HG03520 (cell line): ENCODE data around the gene TEDC2.

ENCODE experiments used
- ATAC-seq: cut with Tn5 transposase; IDR thresholded peaks from one replicate; pipeline ENCODE4 v1.9.1; 2021; ENCODE audit warnings: mild to moderate bottlenecking, moderate library complexity; ENCODE audit not compliant: unreplicated experiment

The TEDC2 gene

DNA sequence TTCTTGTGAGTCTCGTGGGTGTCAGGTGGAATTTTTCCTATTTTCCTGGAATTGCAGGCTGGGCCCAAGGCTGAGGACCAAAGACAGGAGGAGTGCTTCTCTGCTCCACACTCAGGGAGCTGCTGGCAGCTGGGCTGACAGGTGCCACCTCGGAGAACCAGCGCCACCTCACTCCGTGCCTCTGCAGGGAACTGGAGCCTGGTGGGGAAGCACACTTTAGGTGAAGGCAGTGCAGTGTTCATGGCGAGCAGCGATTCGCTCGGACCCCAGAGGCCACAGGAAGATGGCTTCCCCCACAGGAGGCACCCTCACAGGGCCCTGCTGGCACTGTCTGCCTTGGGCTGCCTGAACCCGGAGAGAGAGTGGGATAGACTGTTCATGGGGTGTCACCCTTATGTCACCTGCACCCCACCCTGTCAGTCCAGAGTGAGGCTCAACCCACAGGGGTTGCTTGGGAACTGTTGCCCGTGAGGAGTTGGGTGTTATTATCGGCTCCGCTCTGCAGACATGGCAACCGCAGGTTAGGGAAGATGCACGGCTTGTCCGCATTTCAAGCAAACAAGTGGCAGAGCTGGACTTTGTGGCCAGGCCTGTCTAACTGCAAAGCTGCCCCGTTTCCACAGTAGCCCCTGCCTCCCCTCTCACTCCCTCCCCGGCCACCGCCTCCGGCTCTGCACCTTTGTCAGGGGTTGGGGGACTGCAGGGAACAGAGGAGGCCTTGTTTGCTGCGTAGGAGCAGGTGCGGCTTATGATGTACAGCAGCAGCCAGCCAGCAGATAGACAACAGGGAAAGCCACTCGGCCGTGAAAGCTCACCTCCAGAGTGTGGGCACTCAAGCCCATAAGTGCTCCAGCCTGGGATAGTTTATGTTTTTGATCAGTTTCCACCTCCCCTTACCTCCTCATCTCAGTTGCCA is 30.5 kb downstream of the TEDC2 start:
- no peak for ATAC-seq

DNA sequence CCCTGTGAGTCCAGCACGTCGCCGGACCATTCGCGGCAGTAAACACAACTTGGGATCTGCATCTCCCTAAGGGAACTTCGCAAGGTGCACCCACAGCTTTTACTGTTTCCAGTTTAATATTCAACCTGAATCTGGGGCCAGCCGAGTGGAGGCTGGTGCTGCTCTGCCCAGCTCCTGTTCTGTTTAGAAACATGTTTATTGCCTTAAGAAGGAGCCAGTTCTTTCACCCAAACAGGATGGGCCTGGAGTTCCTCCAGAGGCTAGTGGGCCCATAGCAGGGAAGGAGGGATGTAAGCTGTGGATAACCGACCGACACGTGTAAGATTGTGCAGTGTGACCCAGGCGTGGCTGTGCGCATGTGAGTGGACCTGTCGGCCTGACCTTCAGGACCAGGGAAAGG is 32.4 kb downstream of the TEDC2 start:
- no peak for ATAC-seq

DNA sequence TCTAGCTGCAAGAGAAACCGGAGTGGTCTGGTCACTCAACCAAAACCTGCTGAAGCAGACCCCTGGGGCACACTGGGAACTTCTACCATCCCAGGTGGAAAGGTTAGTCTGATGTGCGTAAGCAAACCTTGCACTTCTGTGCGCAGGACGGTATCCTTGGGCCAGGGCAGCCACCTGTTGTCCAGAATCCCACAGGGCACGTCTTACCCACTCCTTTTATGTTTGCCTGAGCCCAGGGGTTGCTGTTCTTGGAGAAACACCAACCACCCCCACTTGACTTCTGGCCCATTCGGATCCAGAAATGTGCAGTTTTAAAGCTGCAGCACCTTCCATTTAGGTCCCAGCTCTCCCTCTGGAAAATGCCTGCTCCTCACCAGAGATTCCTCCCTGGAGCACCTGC is 33.7 kb downstream of the TEDC2 start:
- no peak for ATAC-seq

DNA sequence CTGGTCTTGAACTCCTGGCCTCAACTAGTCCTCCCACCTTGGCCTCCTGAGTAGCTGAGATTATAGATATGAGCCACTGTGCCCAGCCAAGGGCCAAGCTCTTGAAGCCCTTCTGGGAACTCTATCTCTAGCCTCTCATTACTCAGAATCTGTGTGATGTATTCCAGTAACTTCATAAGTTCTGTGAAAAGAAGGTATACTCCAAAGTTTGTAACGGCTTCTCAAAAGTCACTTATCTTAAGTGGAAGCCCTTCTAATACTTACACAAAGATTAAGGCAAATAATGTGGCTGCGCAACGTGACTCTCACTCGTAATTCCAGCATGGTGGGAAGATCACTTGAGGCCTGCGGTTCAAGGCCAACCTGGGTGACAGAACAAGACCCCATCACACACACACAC is 34.7 kb downstream of the TEDC2 start:
- ATAC-seq: no peak

DNA sequence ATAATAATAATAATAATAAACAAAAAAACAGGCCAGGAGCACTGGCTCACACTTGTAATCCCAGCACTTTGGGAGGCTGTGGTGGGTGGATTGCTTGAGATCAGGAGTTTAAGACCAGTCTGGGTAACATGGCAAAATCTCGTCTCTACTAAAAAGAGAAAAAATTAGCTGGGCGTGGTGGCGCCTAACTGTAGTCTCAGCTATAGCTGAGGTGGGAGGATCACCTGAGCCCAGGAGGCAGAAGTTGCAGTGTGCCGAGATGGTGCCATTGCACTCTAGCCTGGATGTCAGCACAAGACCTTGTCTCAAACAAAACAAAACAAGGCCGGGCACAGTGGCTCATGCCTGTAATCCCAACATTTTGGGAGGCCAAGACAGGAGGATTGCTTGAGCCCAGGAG is 35.1 kb downstream of the TEDC2 start:
- ATAC-seq: no peak

DNA sequence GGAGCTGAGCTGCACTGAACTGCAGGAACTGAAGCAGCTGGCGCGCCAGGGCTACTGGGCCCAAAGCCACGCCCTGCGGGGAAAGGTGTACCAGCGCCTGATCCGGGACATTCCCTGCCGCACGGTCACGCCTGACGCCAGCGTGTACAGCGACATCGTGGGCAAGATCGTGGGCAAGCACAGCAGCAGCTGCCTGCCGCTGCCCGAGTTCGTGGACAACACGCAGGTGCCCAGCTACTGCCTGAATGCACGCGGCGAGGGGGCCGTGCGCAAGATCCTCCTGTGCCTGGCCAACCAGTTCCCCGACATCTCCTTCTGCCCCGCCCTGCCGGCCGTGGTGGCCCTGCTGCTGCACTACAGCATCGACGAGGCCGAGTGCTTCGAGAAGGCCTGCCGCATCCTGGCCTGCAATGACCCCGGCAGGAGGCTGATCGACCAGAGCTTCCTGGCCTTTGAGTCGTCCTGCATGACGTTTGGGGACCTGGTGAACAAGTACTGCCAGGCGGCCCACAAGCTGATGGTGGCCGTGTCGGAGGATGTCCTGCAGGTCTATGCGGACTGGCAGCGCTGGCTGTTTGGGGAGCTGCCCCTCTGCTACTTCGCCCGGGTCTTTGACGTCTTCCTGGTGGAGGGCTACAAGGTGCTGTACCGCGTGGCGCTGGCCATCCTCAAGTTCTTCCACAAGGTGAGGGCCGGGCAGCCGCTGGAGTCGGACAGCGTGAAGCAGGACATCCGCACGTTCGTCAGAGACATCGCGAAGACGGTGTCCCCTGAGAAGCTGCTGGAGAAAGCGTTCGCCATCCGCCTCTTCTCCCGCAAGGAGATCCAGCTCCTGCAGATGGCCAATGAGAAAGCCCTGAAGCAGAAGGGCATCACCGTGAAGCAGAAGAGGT is 36.6 kb downstream of the TEDC2 start:
- no peak for ATAC-seq

DNA sequence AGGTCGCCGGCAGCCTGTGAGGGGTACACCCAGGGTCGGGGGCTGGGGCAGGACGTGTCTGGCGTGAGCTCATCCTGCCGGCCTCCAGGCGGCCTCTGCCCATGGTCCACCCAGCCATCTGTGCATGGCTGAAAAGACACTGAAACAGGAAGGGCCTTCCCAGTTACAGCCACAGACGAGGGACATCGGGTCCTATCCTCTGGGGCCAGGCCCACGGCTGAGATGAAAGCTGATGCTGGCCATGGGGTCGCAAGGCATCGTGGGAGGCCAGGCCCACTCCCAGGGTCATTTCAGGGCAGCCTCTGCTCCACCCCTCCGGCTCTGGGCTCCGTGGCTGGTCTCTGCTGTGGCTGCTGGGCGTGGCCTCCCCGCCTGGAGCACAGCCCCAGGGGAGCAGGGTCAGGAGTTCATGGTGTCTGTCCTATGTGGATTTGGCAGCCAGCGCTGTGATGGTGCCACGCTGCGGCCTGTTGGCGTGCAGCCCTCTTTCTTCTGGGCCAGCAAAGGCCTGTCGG is 37.3 kb downstream of the TEDC2 start:
- ATAC-seq: no peak

DNA sequence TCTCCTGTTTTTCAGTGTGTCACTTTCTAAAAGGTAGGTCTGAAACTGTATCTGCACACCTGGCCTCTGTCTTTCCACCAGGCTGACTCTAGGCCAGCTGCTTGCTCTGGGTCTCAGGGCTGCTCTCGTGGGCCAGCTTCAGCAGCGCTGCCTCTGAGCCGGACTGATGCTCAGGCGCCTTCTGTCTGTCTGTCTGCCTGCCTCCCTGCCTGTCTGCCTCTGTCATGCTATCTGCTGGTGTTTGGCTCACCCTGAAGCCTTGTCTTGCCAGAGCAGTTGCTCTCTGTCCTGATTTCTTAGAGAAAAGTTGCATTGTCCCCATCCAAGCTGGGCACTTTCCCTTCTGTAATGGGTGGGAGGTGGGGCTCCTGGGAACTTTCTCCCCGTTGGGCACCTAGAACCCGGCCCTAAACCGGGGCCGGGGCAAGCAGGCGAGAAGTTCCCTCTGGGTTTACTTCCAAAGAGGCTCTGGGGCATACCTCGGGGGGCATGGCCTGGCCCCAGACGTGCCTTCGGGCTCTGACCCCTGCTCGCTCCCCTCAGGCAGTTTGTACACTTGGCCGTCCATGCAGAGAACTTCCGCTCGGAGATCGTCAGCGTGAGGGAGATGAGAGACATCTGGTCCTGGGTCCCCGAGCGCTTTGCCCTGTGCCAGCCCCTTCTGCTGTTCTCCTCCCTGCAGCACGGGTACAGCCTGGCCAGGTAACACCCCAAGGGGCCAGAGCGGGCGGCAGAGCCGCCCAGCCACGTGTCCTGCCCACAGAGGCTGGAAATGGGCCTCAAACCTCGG is 38.0 kb downstream of the TEDC2 start:
- ATAC-seq: no peak

DNA sequence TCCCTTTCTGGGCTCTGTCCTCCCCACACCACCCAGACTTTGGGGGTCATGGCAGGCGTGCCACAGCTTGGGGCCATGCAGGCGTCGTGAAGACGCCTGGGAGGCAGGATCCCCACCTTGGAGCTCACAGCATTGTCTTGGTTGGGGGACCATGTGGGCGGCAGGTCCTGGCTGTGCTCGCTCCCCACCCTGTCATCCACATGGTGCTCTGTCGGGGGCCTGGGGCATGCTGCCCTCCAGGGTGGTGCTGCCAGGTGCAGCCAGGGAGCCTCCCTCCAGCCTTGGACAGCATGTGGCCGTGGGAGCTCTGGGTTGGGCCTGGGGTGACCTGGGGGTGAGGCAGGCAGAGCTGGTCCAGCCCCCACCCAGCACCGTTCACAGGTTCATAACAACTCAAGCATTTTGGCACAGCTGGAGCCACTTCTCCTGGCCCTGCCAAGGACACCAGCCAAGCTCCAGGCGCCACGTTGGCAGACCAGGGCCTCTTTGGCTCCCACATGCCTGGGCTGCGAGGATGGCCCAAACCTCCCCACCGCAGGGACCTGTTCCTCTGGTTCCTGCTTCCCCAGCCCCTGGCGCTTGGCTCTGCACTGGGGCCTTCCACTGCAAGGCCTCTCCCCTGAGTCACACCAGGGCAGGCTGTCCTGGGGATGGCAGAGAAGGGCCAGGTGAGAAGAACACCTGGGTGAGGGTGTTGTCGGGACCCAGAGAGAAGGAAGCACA is 38.8 kb downstream of the TEDC2 start:
- no peak for ATAC-seq

DNA sequence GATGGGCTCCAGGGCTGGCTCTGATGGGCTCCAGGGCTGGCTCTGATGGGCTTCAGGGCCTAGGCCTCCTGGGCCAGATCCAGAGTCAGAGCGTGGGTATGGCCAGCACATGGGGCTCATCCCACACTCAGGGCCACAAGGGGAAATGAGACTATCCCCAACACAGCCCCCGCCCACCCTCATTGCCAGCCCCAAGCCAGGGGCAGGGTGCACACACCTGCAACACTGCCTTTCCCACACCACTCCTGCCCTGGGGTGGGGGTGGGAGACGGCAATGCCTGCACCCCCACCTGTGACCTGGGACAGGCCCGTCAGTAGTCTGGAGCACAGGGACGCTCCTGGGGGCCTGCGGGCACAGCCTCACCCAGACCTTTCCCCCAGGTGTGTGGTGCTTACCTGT is 39.5 kb downstream of the TEDC2 start:
- ATAC-seq: no peak

DNA sequence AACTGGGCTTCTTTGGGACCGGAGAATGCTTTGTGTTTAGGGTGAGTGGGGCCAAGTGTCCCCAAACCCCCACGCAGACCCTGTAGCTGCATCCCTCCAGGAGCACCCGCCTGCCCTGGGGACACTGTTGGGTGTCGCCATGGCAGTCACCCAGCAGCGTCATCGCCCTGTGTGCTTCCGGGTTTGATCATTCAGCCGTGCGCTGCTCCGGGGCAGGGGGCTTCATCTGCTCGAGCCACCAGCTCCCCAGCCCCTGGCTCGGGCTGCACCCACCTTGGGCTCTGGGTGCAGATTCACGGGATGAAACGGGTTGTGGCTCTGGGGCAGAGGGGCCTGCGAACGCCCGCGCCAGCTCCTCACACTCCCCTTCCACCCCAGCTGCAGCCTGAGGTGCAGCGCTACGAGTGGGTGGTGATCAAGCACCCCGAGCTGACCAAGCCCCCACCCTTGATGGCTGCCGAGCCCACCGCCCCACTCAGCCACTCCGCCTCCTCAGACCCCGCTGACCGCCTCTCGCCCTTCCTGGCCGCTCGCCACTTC is 40.1 kb downstream of the TEDC2 start:
- no peak for ATAC-seq

DNA sequence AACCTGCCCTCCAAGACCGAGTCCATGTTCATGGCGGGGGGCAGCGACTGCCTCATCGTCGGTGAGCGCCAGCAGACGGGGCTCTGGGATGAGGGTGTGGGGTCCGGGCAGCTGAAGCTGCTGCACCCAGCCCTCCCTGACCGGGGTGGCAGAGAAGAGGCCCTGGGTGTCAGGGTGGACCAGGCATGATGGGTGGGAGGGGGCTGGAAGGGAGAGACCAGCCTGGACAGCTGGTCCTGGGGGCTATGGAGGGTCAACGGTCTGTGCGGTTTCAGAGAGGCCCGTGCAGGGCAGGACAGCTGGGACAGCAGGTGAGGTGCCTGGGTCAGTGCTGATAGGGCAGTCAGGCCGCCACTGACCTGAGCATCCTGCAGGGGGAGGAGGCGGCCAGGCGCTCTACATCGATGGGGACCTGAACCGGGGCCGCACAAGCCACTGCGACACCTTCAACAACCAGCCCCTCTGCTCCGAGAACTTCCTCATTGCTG is 40.6 kb downstream of the TEDC2 start:
- no peak for ATAC-seq

DNA sequence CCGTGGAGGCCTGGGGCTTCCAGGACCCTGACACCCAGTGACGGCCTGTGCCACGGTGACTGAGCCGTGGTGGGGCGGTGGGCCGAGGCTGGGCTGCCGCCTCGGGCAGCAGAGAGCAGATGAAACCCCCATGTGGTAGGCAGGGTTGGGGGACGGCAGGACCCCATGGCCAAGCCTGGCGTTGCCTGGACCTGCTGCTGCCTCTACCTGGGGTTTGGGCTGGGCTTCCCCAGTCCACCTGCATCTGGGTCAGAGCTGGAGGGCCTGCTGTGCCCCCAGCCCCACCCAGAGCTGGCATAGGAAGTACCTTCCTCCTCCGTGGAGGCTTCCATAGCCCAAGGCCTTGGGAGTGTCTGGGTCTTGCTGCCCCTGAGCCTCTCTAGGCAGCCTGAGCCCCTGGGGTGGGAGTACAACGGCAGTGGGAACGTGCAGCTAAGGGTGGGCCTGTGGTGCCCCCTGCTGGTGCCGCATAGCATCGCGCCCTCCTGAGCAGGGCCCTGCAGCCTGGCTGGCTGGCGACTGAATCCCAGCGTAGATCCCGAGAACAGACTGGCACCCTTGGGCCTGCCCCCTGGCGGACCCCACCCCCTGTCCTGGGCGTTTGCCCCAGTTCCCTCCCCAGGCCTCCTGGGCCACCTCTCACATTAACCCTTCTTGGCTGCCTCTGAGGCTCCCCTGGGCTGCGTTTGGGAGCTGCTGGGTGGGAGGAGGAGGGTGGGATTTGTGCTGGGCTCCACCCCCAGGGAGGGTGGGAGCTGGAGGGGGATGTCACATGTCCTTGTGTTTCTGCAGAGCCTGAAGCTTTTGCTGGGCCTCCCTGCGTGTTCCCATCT is 41.2 kb downstream of the TEDC2 start:
- ATAC-seq: no peak

DNA sequence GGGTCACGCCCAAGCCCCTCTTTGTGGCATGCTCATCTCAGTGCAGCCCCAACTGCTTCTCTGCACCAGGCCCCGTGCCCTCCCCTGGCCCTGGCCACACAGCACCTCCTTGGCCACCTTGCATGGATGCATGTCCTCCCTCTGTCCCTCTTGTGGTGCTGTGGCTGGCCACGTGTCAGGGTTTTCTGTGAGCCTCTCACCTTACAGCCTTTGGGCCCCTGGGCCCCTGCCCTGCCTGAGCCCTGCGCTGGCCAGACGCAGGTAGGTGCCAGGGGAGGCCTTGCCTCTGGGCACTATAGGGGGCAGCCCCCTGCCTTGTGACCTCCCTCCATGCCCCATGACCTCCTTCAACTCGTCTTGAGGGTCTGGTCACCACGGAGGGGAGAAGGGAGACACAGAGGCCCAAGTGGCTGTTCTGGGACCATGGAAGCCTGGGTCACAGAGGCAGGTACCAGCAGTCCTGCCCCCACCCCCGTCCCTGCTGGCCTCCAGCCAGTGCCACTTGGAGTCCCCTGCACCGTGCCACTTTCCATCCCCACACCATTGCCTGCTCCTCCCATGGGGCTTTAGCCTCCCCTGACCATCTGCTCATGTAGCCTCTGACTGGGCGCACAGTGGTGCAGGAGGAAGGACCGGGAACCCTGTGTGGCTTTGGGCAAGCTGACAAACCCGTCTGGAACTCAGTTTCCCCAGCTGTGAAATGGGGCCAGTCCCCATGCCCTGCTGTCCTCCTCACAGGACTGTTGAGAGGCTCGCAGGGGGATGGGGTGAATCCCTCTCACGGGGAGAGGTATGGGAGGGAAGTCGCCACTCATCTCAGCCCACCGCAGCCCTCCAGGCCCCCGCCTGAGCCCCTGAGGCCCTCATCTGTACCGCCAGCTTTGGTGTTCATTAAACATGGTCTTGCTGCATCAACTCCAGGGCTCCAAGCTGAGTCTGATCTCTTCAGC is 42.3 kb downstream of the TEDC2 start:
- ATAC-seq: no peak

DNA sequence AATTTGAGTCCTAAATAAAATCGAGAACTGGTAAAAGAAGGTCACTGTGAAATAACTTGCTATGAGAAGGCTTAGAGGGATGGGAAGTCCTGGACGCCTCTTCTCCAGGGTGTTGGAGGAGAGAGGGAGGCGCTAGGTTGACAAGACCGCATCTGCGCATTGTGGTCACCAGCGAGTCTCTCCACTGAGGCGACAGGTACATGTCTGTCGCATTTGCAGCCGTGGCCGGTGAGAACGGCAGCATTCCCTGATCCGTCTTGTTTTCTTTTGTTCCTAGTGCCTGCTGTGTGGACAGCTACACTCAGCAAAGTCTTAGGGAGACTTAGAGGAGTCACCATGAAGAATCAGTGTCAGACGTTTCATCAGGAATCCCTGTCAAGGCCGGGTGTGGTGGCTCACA is 45.8 kb downstream of the TEDC2 start:
- no peak for ATAC-seq

DNA sequence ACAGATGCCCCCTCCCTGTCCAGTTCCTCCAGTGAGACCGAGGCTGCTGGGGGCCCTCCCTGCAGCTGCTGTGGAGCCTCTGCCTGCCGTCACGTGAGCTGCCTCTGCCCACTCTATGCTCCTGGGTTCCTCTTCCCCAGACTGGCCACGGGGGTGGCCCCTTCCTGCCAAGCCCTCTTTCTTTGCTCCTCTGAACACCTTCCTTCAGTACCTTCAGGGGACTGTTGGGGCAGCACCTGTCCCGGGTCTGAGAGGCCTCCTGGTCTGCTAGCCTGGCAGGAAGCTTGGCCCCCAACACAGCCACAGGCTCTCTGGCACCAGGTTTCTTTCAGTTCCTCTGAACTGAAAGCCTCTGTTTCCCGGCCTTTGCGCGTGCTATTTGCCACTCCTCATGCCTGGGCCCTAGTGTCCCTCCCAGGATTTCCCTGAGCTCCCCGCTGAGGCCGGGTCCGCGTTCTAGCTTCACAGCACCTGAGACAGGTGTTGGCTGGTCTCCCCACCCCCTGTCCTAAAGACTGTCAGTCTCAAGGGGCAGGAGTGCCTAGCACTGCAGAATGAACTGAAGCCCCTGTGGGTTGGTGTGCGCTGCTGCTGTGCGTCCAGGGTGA is 47.2 kb downstream of the TEDC2 start:
- ATAC-seq: no peak

DNA sequence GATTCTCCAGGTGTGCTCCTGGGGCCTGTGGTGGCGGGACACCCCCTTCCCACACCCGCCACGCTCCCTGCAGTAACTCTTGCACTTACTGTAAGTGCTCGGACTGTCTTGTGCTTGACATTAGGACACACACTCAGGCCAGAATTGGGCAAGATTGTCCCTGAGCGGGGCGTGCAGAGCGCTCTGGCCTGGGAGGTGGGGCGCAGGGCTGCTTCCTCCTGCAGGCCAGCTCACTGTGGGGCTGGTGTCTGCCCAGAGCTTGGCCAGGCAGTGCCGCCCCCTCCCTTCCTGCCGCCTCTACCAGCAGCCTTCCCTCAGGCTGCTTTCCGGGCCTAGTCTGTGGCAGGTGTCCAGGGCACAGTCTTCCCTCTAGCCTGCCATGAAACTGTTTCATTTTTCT is 47.8 kb downstream of the TEDC2 start:
- no peak for ATAC-seq
